ENCODE data around the gene IKZF5.

IKZF5 gene

DNA sequence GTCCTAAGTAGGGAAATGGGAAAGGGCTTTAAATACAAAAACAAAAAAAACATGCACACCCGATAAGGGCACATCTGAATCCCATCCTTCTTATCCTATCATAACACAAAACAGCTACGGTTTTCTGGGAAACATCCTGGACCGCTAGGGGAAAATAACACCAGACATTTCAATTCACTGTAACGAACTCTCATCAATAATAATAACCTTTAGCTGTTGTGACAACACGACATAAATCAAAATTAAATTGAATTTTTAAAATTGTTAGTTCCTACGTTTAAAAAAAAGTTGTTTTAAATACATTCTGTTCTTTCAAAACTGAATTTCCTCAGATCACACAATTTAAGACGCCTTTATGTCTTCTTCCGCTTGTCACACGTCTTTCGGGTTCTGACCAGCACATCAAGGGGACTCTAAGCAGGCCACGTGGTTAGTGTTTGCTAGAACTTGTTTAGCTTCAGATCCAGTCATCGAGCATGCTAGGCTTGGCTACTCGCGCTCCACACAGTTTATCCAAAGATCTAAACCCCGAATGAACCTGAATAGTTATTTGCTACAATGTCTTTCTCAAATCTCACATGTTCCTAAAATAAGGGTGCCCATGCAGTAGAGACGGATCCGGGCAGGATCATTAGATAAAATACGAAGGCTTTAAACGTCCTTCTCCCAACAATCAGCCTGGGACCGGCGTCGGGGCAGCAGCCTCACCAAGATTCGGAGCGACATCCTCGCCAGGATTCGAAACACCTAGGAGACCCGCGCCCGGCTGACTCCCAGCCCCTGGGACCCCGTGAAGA is 839 bp downstream of the IKZF5 start:
- Histone ChIP-seq H3K4me1 (ENCODE audit: control insufficient read depth, insufficient read depth, low read length) (peaks cover 23% of the 10 kb centered on the region), H3K27ac (ENCODE audit: extremely low read depth, low read depth, low read length) (peak overlapping the region; percentile 79), H3K36me3 (ENCODE audit: control insufficient read depth in 2 of 2, insufficient read depth in 1 of 2, low read length in 2 of 2) (peaks cover 0 to 4% of the 10 kb centered on the region in 2 experiments; a peak in 2 of 3 replicates), H3K4me3 (ENCODE audit: low read depth, low read length) (peak overlapping the region; percentile 100), H3K9me3 (ENCODE audit: control insufficient read depth, insufficient read depth, low read depth, low read length) (no peaks in the 10 kb centered on the region)
- ChIA-PET POLR2A (interaction anchor here (1.2 to 2.0 kb wide), 5 partner anchors 10 to 146 kb away, joined by 3 to 9 read pairs (median 6); partner anchors contain the start of genes BUB3, C10orf88 and PSTK), CTCF (interaction anchor here (0.5 to 3.4 kb wide), 6 partner anchors 10 to 956 kb away, joined by 3 to 14 read pairs (median 3); no protein-coding TSS in a partner anchor)
- TF ChIP-seq ZNF701 (tag by site-specific recombination; IDR thresholded peaks at IDR 0.05) = no peak
- TF ChIP-seq ZNF610 (tag by site-specific recombination; IDR thresholded peaks at IDR 0.05; ENCODE audit: borderline replicate concordance) = no peak
- peak; percentile 73 for TF ChIP-seq ZNF335 (tag by site-specific recombination; conservative IDR thresholded peaks at IDR 0.05)
- TF ChIP-seq SP7 (tag by site-specific recombination; IDR thresholded peaks at IDR 0.05) = 0 out of 2 replicates have a peak, but pooled peaks have one; percentile 16
- TF ChIP-seq, protein P1, sequence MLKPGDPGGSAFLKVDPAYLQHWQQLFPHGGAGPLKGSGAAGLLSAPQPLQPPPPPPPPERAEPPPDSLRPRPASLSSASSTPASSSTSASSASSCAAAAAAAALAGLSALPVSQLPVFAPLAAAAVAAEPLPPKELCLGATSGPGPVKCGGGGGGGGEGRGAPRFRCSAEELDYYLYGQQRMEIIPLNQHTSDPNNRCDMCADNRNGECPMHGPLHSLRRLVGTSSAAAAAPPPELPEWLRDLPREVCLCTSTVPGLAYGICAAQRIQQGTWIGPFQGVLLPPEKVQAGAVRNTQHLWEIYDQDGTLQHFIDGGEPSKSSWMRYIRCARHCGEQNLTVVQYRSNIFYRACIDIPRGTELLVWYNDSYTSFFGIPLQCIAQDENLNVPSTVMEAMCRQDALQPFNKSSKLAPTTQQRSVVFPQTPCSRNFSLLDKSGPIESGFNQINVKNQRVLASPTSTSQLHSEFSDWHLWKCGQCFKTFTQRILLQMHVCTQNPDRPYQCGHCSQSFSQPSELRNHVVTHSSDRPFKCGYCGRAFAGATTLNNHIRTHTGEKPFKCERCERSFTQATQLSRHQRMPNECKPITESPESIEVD (tag by site-specific recombination; IDR thresholded peaks at IDR 0.05) = peak; percentile 74
- peak; percentile 65 for TF ChIP-seq ZBTB17 (tag by site-specific recombination; IDR thresholded peaks at IDR 0.05)
- peak; percentile 29; the same call in 1 of the 2 replicates for TF ChIP-seq ZNF600 (tag by site-specific recombination; IDR thresholded peaks at IDR 0.05)
- peak; percentile 22; the same call in 1 of the 2 replicates for TF ChIP-seq ZNF366 (tag by site-specific recombination; conservative IDR thresholded peaks at IDR 0.05)

DNA sequence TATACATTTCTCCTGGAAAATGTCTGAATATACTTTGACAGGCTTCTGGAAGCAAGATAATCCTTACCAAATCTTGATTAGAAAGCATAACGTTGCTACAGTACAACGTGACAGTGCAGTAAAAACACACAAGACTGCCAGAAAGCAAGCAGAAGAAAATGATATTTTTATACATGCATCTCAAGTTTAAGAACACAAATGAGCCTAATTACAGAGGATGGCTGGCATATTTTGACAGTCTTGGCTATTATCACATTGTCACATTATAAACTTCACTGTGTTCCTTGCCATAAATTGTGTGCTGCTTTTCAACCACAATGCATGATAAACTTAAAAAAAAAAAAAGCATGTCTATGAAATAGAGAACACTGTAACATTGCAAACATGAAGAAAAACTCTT is 4.3 kb downstream of the IKZF5 start:
- TF ChIP-seq, protein P2, sequence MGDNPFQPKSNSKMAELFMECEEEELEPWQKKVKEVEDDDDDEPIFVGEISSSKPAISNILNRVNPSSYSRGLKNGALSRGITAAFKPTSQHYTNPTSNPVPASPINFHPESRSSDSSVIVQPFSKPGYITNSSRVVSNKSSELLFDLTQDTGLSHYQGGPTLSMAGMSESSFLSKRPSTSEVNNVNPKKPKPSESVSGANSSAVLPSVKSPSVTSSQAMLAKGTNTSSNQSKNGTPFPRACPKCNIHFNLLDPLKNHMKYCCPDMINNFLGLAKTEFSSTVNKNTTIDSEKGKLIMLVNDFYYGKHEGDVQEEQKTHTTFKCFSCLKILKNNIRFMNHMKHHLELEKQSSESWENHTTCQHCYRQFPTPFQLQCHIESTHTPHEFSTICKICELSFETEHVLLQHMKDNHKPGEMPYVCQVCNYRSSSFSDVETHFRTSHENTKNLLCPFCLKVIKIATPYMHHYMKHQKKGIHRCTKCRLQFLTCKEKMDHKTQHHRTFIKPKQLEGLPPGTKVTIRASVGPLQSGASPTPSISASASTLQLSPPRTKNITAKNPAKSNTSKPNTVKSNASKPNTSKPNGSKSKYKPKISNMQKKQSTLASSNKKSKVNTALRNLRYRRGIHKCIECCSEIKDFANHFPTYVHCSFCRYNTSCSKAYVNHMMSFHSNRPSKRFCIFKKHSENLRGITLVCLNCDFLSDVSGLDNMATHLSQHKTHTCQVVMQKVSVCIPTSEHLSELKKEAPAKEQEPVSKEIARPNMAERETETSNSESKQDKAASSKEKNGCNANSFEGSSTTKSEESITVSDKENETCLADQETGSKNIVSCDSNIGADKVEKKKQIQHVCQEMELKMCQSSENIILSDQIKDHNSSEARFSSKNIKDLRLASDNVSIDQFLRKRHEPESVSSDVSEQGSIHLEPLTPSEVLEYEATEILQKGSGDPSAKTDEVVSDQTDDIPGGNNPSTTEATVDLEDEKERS (tag by site-specific recombination; IDR thresholded peaks at IDR 0.05) = no peak
- TF ChIP-seq, protein P1 (tag by site-specific recombination; IDR thresholded peaks at IDR 0.05) = peak; percentile 79
- ChIA-PET POLR2A (no interaction called here), CTCF (interaction anchor here (0.7 kb wide), 1 partner anchor 441 kb away, joined by 3 read pairs; no protein-coding TSS in a partner anchor)
- no peak overlapping the region for H3K27ac ChIP-seq (ENCODE audit: extremely low read depth, low read depth, low read length)
- H3K9me3 ChIP-seq (ENCODE audit: control insufficient read depth, insufficient read depth, low read depth, low read length) = no peaks in the 10 kb centered on the region
- H3K4me1 ChIP-seq (ENCODE audit: control insufficient read depth, insufficient read depth, low read length) = peaks cover 30% of the 10 kb centered on the region
- no peaks in the 10 kb centered on the region for H3K36me3 ChIP-seq (ENCODE audit: control insufficient read depth in 2 of 2, insufficient read depth in 1 of 2, low read length in 2 of 2)
- H3K4me3 ChIP-seq (ENCODE audit: low read depth, low read length) = no peak overlapping the region

DNA sequence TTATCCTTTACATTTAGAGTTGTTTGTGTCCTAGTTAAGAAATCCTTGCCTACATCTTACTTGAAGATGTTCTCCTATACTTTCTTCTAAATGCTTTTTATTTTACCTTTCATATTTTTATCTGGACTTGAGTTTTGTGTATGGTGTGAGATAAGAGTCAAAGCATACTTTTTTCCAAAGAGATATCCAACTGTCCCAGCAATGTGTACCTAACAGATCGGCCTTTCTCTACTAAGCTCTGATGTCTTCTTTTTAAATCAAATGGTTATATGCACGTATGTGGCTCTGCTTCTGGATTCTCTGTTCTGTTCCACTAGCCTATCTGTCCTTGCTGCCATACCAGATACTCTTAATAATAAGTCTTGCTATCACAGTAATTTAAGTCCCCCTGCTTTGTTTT is 7.2 kb downstream of the IKZF5 start:
- peaks cover 27% of the 10 kb centered on the region for H3K4me1 ChIP-seq (ENCODE audit: control insufficient read depth, insufficient read depth, low read length)
- no peaks in the 10 kb centered on the region for H3K9me3 ChIP-seq (ENCODE audit: control insufficient read depth, insufficient read depth, low read depth, low read length)
- CTCF ChIA-PET = interaction anchor here (0.6 kb wide), 1 partner anchor 175 kb away, joined by 3 read pairs; no protein-coding TSS in a partner anchor
- H3K4me3 ChIP-seq (ENCODE audit: low read depth, low read length) = no peak overlapping the region
- POLR2A ChIA-PET = no interaction called here
- H3K27ac ChIP-seq (ENCODE audit: extremely low read depth, low read depth, low read length) = no peak overlapping the region
- TF ChIP-seq KLF1 (tag by site-specific recombination; IDR thresholded peaks at IDR 0.05) (no peak), ZNF133 (tag by site-specific recombination; IDR thresholded peaks at IDR 0.05) (no peak)
- TF ChIP-seq, protein P3, sequence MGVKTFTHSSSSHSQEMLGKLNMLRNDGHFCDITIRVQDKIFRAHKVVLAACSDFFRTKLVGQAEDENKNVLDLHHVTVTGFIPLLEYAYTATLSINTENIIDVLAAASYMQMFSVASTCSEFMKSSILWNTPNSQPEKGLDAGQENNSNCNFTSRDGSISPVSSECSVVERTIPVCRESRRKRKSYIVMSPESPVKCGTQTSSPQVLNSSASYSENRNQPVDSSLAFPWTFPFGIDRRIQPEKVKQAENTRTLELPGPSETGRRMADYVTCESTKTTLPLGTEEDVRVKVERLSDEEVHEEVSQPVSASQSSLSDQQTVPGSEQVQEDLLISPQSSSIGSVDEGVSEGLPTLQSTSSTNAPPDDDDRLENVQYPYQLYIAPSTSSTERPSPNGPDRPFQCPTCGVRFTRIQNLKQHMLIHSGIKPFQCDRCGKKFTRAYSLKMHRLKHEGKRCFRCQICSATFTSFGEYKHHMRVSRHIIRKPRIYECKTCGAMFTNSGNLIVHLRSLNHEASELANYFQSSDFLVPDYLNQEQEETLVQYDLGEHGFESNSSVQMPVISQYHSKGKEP (tag by site-specific recombination; IDR thresholded peaks at IDR 0.05) = no peak
- H3K36me3 ChIP-seq (ENCODE audit: control insufficient read depth in 2 of 2, insufficient read depth in 1 of 2, low read length in 2 of 2) = peaks cover 8 to 18% of the 10 kb centered on the region in 2 experiments; a peak in 2 of 3 replicates

Data from HEK293 (cell line).